ENCODE measurements around the gene FOXJ3. TPM values are rescaled to one million over a fixed set of nuclear protein-coding genes. Genes with fewer than 3 reads are reported as not detected.

Gene FOXJ3
- total and polyA plus RNA-seq, 2 of the 4 experiments (the other 2 are of a cell fraction), result 16.7 to 30.5 TPM

DNA sequence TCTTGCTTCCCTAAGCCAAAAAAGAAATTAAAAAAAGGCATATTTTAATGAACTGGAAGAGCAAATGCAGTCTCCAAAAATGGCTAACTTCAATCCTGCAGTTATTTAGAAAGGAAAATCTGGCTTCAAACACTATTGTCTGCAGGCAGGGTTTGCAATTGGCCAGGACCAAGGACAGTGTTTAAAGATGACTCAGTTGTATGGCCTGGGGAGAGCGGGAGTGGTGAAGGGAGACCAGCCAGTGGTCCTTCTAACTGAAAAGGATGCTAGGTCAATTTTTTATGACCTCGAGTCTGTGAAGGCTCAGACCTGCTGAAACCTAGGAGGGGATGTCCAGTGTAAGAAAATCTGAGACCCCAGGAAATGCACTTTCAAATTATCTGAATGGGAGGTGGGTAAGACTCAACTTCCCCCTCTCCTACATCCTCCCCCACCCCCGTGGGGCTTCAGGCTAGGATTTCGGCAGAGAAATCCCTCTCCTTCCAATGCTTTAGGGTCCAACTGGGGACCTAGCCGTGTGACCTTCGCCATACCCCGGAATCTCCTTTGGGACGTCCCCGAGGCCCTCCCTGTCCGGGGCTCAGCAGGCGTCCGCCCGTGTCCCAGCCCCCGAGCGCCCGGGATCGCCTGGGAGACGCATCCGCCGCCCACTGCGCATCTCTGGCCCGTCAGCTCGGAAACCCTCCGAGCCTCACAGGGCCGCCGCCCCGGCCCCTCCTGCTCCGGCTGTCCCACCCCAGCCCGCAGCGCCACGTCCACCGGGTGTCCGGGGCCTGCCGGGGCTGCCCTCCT is 45.0 kb upstream of the FOXJ3 start:
- H3K4me1 ChIP-seq (ENCODE audit: control insufficient read depth, insufficient read depth, low read length), result peaks cover 2% of the 10 kb centered on the region; the same call in 1 of the 2 replicates
- H3K18ac ChIP-seq (ENCODE audit: low read depth, low read length), result no peak overlapping the region
- in situ Hi-C loops (cut with MboI; ENCODE audit: low sequenced_read_pairs) (no loop called here), intact Hi-C loops (cut with micrococcal nuclease) (no loop called here), dilution Hi-C loops (cut with HindIII; ENCODE audit: low sequenced_read_pairs, unreplicated experiment) (no loop called here)
- peak; percentile 70 for ATAC-seq (ENCODE audit: low read depth)
- ChIA-PET POLR2A (ENCODE audit: unreplicated experiment) (no interaction called here), CTCF (no interaction called here)
- H4K8ac ChIP-seq (ENCODE audit: low read depth in 2 of 2, low read length in 2 of 2), result no peak overlapping the region
- DNase-seq, result peak; percentile 24
- peak overlapping the region; percentile 69 for H2AFZ ChIP-seq (replicated peaks; ENCODE audit: low read length, poor library complexity)
- TF ChIP-seq, protein P1, sequence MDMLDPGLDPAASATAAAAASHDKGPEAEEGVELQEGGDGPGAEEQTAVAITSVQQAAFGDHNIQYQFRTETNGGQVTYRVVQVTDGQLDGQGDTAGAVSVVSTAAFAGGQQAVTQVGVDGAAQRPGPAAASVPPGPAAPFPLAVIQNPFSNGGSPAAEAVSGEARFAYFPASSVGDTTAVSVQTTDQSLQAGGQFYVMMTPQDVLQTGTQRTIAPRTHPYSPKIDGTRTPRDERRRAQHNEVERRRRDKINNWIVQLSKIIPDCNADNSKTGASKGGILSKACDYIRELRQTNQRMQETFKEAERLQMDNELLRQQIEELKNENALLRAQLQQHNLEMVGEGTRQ (IDR thresholded peaks at IDR 0.05; ENCODE audit: low read depth, low read length), result no peak
- peak; percentile 32; the same call in 1 of the 2 replicates for TF ChIP-seq FOS (IDR thresholded peaks at IDR 0.05; ENCODE audit: low read depth, low read length)
- no peak for TF ChIP-seq BHLHE40 (IDR thresholded peaks at IDR 0.05; ENCODE audit: low read depth, low read length)
- TF ChIP-seq, protein P2, sequence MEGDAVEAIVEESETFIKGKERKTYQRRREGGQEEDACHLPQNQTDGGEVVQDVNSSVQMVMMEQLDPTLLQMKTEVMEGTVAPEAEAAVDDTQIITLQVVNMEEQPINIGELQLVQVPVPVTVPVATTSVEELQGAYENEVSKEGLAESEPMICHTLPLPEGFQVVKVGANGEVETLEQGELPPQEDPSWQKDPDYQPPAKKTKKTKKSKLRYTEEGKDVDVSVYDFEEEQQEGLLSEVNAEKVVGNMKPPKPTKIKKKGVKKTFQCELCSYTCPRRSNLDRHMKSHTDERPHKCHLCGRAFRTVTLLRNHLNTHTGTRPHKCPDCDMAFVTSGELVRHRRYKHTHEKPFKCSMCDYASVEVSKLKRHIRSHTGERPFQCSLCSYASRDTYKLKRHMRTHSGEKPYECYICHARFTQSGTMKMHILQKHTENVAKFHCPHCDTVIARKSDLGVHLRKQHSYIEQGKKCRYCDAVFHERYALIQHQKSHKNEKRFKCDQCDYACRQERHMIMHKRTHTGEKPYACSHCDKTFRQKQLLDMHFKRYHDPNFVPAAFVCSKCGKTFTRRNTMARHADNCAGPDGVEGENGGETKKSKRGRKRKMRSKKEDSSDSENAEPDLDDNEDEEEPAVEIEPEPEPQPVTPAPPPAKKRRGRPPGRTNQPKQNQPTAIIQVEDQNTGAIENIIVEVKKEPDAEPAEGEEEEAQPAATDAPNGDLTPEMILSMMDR (conservative IDR thresholded peaks at IDR 0.05; ENCODE audit: low read depth, low read length), result no peak
- H3K4me3 ChIP-seq (ENCODE audit: insufficient read depth, low read depth, low read length), result no peak overlapping the region; the same call in 1 of the 2 replicates
- no peaks in the 10 kb centered on the region for H3K9me3 ChIP-seq (ENCODE audit: control insufficient read depth, insufficient read depth, low read length)
- H3K4ac ChIP-seq (ENCODE audit: low read depth, low read length), result no peak overlapping the region
- H3K56ac ChIP-seq (ENCODE audit: extremely low read depth, insufficient read depth, low read length), result no peak overlapping the region
- no peaks in the 10 kb centered on the region for H3K36me3 ChIP-seq (ENCODE audit: control insufficient read depth, insufficient read depth, low read length)
- H2BK120ac ChIP-seq (ENCODE audit: low read depth, low read length), result no peak overlapping the region
- H3K79me1 ChIP-seq (ENCODE audit: low read depth in 1 of 2, low read length in 2 of 2), result no peaks in the 10 kb centered on the region
- 0% methylated on average over 7 of the region's 34 CpGs; no CpG with 5 or more reads in 1 of the 2 experiments for WGBS, 2 experiments (ENCODE audit: extremely low coverage in 2 of 2, insufficient read length in 1 of 2)
- no peak overlapping the region for H2BK15ac ChIP-seq (ENCODE audit: low read depth, low read length)
- H3K9ac ChIP-seq (ENCODE audit: low read depth, low read length), result no peak overlapping the region
- H2BK20ac ChIP-seq (ENCODE audit: low read depth, low read length), result no peak overlapping the region
- no peak overlapping the region for H2AK5ac ChIP-seq (ENCODE audit: low read depth, low read length)
- no peaks in the 10 kb centered on the region for H3K9me1 ChIP-seq (ENCODE audit: insufficient read depth, low read length)
- H3K27me3 ChIP-seq (ENCODE audit: control insufficient read depth, insufficient read depth, low read length), result peaks cover 15% of the 10 kb centered on the region
- no peak overlapping the region for H2BK5ac ChIP-seq (ENCODE audit: low read depth, low read length, poor library complexity, severe bottlenecking)
- H4K5ac ChIP-seq (ENCODE audit: low read depth, low read length), result no peak overlapping the region
- no TSS peak for BruUV-seq (replicated peaks)
- H4K91ac ChIP-seq (ENCODE audit: insufficient read depth, low read depth, low read length), result no peak overlapping the region
- H3K14ac ChIP-seq (replicated peaks; ENCODE audit: low read depth, low read length), result no peak overlapping the region
- no peak overlapping the region for H3K23ac ChIP-seq (ENCODE audit: low read depth, low read length)
- no peak overlapping the region for H2AK9ac ChIP-seq (replicated peaks; ENCODE audit: low read depth, low read length, poor library complexity)
- H3K27ac ChIP-seq (ENCODE audit: insufficient read depth, low read length), result no peak overlapping the region
- H3K4me2 ChIP-seq (ENCODE audit: low read depth, low read length), result peak overlapping the region; percentile 61; the same call in 1 of the 2 replicates
- H4K20me1 ChIP-seq (ENCODE audit: insufficient read depth, low read length), result no peaks in the 10 kb centered on the region

All from IMR-90 (cell line).